Measurements from ENCODE around the gene SYNGAP1.

DNA sequence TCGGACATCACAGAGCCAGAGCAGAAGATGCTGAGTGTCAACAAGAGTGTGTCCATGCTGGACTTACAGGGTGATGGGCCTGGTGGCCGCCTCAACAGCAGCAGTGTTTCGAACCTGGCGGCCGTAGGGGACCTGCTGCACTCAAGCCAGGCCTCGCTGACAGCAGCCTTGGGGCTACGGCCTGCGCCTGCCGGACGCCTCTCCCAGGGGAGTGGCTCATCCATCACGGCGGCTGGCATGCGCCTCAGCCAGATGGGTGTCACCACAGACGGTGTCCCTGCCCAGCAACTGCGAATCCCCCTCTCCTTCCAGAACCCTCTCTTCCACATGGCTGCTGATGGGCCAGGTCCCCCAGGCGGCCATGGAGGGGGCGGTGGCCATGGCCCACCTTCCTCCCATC lies 23.2 kb downstream of the SYNGAP1 start:
- TF ChIP-seq EZH2 (IDR thresholded peaks at IDR 0.05; ENCODE audit: insufficient read depth, poor library complexity, severe bottlenecking) (no peak), EZH2phosphoT487 (IDR thresholded peaks at IDR 0.05; ENCODE audit: insufficient read depth, low read depth) (no peak)

Data from GM23248 (cell line).